Mucosa of descending colon (tissue), 3 donors: ENCODE results near the gene ZFAND2A. TPM values are rescaled to one million over a fixed set of nuclear protein-coding genes. Genes with fewer than 3 reads are reported as not detected.

Source experiments
- ATAC-seq: fragments of 200-7000 bp; cut with Tn5 transposase; one replicate; pipeline ENCODE4 v1.9.1; 2020; ENCODE audit warnings: mild to moderate bottlenecking, moderate library complexity
- DNase-seq, 3 donors: peaks; one replicate each; pipeline ENCODE4 v3.0.0-alpha.2; 2020
- H3K36me3 ChIP-seq: fragments of 200-600 bp; one replicate; pipeline ENCODE4 v1.8.0; 2021; ENCODE audit warnings: low read depth, mild to moderate bottlenecking
- H3K4me1 ChIP-seq: fragments of 200-600 bp; one replicate; pipeline ENCODE4 v1.8.0; 2021; ENCODE audit warnings: low read depth, mild to moderate bottlenecking
- H3K4me3 ChIP-seq: fragments of 200-600 bp; one replicate; pipeline ENCODE4 v1.8.0; 2021; ENCODE audit warnings: mild to moderate bottlenecking
- H3K9me3 ChIP-seq: fragments of 200-600 bp; one replicate; pipeline ENCODE4 v1.8.0; 2021; ENCODE audit warnings: mild to moderate bottlenecking
- intact Hi-C, 2 donors: fragments of 100-400 bp; cut with DNase I in 1 of 2; cut with micrococcal nuclease in 1 of 2; formaldehyde crosslinking; loops; one replicate each; pipeline versions ENCODE4 v1.11.0 to v1.11.1; 2022; cut with DNase I, micrococcal nuclease
- total RNA-seq, 3 donors: library from RNA; stranded (reverse); fragmentation: NEBNext Ultra II Directional in 2 of 3; extraction: Animal tissue kit (Norgen Biotek cat#: 25700) in 2 of 3; gene quantifications; one replicate each; pipeline versions ENCODE4 v1.2.1 to v1.2.4, GENCODE V29; 2021 to 2023
- TF ChIP-seq, protein P1 (sequence below): fragments of 200-600 bp; IDR thresholded peaks from one replicate; pipeline ENCODE4 v1.8.0; 2022; ENCODE audit warnings: antibody characterized with exemption, mild to moderate bottlenecking
- donor health status: DM: no; HTN: no; CAD: no; lungs with moderate emphysema.
- donor health status: DM: no; HTN: no; CAD: no.
- donor health status: DM: no; HTN: yes; CAD: no.

Gene ZFAND2A
- total RNA-seq, 3 donors from 2014 or later: 39.3 to 49.9 (median 45.3) TPM

DNA sequence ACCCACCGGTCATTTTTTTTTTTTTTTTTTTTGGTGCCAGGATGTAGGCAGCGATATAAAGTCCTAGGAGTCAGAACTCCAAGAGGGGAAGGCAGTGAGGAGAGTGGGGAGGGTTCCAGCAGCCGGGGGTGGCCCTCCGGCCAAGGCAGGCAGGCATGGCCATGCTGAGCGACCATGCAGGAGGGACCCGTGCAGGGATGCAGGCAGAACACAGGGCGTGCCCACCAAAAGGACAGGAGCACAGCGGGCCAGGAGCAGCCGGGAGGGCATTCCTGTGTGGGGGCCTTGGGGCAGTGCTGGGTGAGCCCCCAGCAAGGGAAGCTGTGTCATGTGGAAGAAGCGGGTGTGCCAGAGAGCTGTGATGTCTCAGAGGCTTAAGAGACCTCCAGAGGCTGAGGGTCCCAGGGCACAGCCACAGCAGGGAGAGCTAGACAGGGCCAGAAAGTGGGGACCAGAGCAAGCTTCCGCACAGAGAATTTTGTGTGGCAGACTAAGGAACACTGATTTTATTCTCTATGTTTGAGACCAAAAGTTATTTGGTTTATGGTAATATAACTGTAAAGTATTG lies 5.7 kb downstream of the ZFAND2A start:
- Histone ChIP-seq H3K9me3 (no peaks in the 10 kb centered on the region), H3K4me3 (no peak overlapping the region), H3K4me1 (peaks cover 14% of the 10 kb centered on the region), H3K36me3 (peaks cover 29% of the 10 kb centered on the region)
- no peak for ATAC-seq
- TF ChIP-seq, protein P1, sequence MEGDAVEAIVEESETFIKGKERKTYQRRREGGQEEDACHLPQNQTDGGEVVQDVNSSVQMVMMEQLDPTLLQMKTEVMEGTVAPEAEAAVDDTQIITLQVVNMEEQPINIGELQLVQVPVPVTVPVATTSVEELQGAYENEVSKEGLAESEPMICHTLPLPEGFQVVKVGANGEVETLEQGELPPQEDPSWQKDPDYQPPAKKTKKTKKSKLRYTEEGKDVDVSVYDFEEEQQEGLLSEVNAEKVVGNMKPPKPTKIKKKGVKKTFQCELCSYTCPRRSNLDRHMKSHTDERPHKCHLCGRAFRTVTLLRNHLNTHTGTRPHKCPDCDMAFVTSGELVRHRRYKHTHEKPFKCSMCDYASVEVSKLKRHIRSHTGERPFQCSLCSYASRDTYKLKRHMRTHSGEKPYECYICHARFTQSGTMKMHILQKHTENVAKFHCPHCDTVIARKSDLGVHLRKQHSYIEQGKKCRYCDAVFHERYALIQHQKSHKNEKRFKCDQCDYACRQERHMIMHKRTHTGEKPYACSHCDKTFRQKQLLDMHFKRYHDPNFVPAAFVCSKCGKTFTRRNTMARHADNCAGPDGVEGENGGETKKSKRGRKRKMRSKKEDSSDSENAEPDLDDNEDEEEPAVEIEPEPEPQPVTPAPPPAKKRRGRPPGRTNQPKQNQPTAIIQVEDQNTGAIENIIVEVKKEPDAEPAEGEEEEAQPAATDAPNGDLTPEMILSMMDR: no peak
- intact Hi-C loops: no loop called here
- peak in 1 of 3 donors; percentile 48 for DNase-seq

- TF ChIP-seq, protein P1: no peak
- ATAC-seq (no peak), DNase-seq (peak in 1 of 3 donors; percentile 22)
- H3K36me3 ChIP-seq: peaks cover 29% of the 10 kb centered on the region
- intact Hi-C loops: no loop called here
- peaks cover 5% of the 10 kb centered on the region for H3K4me1 ChIP-seq
- H3K4me3 ChIP-seq: no peak overlapping the region
- H3K9me3 ChIP-seq: no peaks in the 10 kb centered on the region
Measured at GRCh38 chr7:1152492-1152891, 7.5 kb downstream of the ZFAND2A start.

DNA sequence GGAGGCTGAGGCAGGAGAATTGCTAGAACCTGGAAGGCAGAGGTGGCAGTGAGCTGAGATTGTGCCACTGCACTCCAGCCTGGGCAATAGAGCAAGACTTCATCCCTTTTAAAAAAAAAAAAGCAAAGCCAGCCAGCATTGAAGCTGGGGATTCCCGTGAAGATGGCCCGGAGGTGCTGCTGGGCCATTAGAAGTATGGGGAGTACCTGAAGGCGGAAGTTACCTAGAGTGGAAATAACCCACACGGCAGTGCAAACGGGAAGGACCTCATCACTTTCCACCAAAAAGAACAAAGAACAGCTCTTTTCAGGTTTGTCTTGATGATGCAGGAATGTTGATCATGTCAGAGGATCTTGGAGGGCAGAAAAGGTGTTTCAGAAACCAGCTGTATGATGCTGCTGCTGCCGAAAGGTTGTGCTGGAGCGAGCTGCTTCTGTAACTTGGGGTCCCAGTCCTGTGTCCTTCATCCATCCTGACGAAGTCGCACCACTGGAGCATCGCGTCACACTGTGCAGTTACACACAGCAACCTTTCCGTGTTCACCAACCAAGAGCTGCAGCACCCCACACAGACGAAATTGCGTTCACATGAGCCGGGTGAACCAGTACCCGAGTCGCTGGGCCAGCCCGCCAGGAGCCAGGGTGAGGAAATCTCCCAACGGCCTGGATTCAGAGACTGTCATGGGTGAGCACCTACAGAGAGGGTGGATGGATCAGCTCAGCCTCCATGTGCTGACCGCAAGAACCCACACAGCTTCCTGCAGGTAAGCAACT lies 8.2 kb downstream of the ZFAND2A start:
- TF ChIP-seq, protein P1: no peak
- ATAC-seq (no peak), DNase-seq (peak in 1 of 3 donors; percentile 30)
- intact Hi-C loops: no loop called here
- Histone ChIP-seq H3K4me1 (peaks cover 5% of the 10 kb centered on the region), H3K9me3 (no peaks in the 10 kb centered on the region), H3K4me3 (no peak overlapping the region), H3K36me3 (peaks cover 29% of the 10 kb centered on the region)

DNA sequence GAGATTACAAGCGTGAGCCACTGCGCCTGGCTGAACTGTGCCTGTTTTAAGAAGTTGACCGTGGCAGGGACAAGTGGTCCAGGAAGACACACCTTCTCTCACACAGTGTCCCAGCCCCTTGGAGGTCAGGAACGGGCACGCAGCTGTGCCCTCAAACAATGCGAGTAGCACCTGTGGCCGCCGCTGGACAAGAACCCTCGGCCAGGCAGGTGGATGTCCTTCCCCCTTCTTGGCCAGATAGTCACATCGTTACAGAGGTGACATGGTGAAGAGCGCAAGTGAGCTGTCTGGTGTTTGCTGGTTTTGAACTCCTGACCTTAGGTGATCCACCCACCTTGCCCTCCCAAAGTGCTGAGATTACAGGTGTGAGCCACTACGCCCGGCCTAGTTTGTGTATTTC lies 8.8 kb downstream of the ZFAND2A start:
- H3K4me3 ChIP-seq: no peak overlapping the region
- ATAC-seq: no peak
- H3K36me3 ChIP-seq: peaks cover 29% of the 10 kb centered on the region
- TF ChIP-seq, protein P1: no peak
- H3K9me3 ChIP-seq: no peaks in the 10 kb centered on the region
- DNase-seq: peak in 1 of 3 donors; percentile 49
- H3K4me1 ChIP-seq: peaks cover 5% of the 10 kb centered on the region
- intact Hi-C loops: no loop called here

DNA sequence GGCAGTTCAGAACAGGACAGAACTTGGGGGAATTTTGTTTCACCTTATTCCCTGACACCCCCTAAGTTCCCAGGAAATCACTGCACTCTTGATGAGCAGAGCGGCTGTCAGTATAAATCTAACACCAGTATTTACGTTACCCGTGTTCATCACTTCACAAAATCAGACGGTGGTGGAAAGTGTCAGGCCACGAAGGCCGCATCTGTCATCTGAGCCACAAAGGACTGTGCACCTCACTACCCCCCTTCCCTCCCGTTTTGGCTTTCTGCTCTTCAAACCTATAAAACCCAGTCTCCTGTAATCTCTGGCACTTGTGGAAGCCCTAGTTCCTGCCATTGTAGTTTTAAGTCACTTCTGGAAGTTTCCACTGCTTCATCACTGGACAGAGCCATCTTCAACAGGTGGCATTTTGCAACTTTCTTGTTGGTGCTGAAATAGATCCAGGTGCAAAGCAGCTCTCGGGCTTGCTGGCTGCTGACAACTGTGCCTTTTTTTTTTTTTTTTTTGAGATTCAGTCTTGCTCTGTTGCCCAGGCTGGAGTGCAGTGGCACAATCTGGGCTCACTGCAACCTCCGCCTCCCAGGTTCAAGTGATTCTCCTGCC lies 9.5 kb downstream of the ZFAND2A start:
- TF ChIP-seq, protein P1: no peak
- Histone ChIP-seq H3K36me3 (peaks cover 29% of the 10 kb centered on the region), H3K9me3 (no peaks in the 10 kb centered on the region), H3K4me1 (peaks cover under 1% of the 10 kb centered on the region), H3K4me3 (no peak overlapping the region)
- intact Hi-C loops: no loop called here
- no peak for ATAC-seq
- DNase-seq: no peak
